Fibroblast of peridontal ligament (primary cell): ENCODE measurements around the gene ERI3.

Source experiments
- DNase-seq: peaks from one replicate; pipeline ENCODE4 v3.0.0-alpha.2; 2010; ENCODE audit errors: extremely low read depth

ERI3 gene

GRCh38 chr1:44348061-44348485 is 7.0 kb downstream of the ERI3 start:
- no peak for DNase-seq

GRCh38 chr1:44347280-44347679 is 7.8 kb downstream of the ERI3 start:
- DNase-seq, result peak; percentile 88

GRCh38 chr1:44346878-44347277 is 8.2 kb downstream of the ERI3 start:
- no peak for DNase-seq

- DNase-seq, result no peak
Measured at GRCh38 chr1:44346184-44346583, 8.9 kb downstream of the ERI3 start.

- no peak for DNase-seq
Measured at GRCh38 chr1:44345187-44345775, 9.8 kb downstream of the ERI3 start.

- no peak for DNase-seq
Measured at GRCh38 chr1:44339731-44340130, 15.3 kb downstream of the ERI3 start.

- no peak for DNase-seq
Measured at GRCh38 chr1:44338136-44338535, 16.9 kb downstream of the ERI3 start.

GRCh38 chr1:44336668-44337067 is 18.4 kb downstream of the ERI3 start:
- no peak for DNase-seq

GRCh38 chr1:44334968-44335367 is 20.1 kb downstream of the ERI3 start:
- DNase-seq, result no peak

GRCh38 chr1:44333376-44333775 is 21.7 kb downstream of the ERI3 start:
- DNase-seq, result no peak

- no peak for DNase-seq
Measured at GRCh38 chr1:44332505-44332904, 22.6 kb downstream of the ERI3 start.

- no peak for DNase-seq
Measured at GRCh38 chr1:44330935-44331334, 24.1 kb downstream of the ERI3 start.

- peak; percentile 4 for DNase-seq
Measured at GRCh38 chr1:44328671-44329416, 26.2 kb downstream of the ERI3 start.

GRCh38 chr1:44327679-44328491 is 27.2 kb downstream of the ERI3 start:
- DNase-seq, result peak; percentile 100

- DNase-seq, result no peak
Measured at GRCh38 chr1:44326821-44327465, 28.1 kb downstream of the ERI3 start.

GRCh38 chr1:44326024-44326701 is 28.9 kb downstream of the ERI3 start:
- DNase-seq, result peak; percentile 34

GRCh38 chr1:44323947-44324346 is 31.1 kb downstream of the ERI3 start:
- no peak for DNase-seq

GRCh38 chr1:44322367-44322766 is 32.7 kb downstream of the ERI3 start:
- no peak for DNase-seq

- no peak for DNase-seq
Measured at GRCh38 chr1:44321466-44321865, 33.6 kb downstream of the ERI3 start.

GRCh38 chr1:44318097-44319088 is 36.7 kb downstream of the ERI3 start:
- DNase-seq, result peak; percentile 32
